Activated CD8-positive, alpha-beta memory T cell treated with anti-CD3 and anti-CD28 coated beads for 4 hours (primary cell): ENCODE measurements around the gene TMOD1.
"Not testable (repeated sequence)": the region's sequence is repeated elsewhere in the genome, so short reads cannot be mapped to it uniquely, and the experiment has no call there.

Experiments
- DNase-seq, 2 donors: peaks; one replicate each; pipeline ENCODE4 v3.0.0-alpha.2; 2020; ENCODE audit warnings: low read depth in 2 of 2

The TMOD1 gene

DNA sequence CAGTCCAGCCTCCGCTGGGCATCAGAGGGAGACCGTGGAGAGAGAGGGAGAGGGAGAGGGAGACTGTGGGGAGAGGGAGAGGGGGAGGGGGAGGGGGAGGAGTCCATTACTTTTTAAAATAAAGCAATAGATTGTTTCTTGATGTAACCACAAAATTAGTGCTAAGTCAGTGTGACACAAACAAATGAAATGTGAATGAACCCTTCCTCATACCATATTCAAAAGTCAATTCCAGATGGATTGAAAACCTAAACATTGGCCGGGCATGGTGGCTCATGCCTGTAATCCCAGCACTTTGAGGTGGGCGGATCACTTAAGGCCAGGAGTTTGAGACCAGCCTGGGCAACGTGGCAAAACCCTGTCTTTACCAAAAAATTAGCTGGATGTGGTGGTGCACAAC is 2.6 kb upstream of the TMOD1 start:
- DNase-seq = not testable (repeated sequence)

DNA sequence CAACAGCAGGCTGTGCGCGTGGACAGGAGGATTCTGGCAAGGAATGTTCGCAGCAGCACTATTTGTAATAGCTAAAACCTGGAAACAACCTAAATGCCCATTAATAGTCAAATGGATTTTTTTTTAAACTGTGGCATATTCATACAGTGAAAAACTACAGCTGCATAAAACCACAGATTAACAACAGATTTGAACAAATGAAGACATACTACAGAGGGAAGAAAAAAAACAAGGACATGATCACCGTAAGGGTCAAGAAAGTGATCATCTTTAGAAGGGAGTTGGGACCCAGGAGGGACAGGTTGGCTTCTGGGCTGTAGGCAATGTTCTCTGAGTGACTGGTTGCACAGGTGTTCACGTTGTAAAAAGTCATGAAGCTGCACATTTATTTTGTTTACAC is 1.2 kb upstream of the TMOD1 start:
- no peak for DNase-seq

DNA sequence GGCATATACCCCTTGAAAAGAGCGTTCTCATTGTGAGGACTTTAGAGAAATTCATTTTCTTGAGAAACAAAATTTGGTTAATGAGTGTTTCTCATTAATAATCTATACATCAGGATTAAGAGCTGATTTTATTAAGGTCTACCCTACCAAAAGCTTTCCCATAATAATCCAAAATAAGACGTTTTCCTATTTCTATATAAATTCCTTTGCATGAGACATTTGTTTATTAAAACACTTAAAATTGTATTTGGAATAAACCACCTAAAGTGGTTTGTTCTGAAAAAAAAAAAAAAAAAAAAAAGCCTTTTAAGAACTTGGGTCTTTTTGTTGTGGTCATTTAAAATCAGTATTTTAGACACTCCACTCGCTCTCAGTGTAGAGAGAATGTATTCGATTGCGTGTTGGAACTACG is 695 bp upstream of the TMOD1 start:
- DNase-seq = no peak

DNA sequence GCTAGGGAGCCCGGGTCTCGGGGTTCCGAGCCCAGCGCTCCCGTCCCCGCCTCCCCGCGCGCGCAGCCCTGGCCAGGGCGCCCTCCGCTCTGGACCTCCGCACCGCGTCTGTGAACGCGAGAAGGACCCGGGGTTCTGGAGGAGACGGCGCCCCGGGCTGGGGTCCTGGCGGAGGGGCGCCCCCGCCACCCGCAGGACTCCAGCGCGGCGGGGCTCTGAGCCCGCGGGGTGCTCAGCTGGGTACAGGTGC is 431 bp downstream of the TMOD1 start:
- DNase-seq = no peak

DNA sequence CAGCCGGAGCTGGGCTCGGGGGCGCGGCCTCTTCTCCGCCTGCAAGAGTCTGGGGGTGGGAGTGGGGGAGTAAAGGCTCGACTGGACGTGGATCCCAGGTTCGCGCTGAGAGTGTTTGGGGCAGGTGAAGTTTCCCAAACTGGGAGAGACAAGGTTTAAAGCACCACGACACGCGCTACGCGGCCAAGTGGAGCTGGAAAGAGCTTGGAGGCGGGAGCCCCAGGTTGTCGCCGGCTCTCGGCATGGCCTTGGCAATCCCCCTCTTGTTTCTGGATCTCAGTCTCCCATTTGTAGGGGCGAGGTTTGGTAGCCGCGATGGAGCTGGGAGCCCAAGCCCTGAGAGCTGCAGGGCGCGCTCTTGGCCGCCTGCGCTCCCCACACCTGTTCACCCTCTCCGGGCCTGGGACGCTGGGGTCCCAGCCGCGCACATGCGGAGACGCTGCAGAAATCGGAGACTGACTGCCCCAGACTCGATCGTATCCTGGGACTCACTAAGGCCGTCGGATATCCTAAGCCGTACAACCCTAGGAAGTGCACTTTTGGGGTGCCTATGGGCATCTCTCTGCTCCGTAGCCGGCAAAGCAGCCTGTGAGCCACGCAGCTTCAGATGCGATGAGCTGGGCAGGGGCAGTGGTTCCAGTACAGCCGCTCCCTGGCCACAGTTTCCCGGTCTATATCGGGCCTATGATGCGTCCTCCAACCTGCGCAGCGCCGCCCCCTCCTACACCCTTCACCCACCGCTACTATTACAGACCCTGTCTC is 937 bp downstream of the TMOD1 start:
- no peak for DNase-seq

DNA sequence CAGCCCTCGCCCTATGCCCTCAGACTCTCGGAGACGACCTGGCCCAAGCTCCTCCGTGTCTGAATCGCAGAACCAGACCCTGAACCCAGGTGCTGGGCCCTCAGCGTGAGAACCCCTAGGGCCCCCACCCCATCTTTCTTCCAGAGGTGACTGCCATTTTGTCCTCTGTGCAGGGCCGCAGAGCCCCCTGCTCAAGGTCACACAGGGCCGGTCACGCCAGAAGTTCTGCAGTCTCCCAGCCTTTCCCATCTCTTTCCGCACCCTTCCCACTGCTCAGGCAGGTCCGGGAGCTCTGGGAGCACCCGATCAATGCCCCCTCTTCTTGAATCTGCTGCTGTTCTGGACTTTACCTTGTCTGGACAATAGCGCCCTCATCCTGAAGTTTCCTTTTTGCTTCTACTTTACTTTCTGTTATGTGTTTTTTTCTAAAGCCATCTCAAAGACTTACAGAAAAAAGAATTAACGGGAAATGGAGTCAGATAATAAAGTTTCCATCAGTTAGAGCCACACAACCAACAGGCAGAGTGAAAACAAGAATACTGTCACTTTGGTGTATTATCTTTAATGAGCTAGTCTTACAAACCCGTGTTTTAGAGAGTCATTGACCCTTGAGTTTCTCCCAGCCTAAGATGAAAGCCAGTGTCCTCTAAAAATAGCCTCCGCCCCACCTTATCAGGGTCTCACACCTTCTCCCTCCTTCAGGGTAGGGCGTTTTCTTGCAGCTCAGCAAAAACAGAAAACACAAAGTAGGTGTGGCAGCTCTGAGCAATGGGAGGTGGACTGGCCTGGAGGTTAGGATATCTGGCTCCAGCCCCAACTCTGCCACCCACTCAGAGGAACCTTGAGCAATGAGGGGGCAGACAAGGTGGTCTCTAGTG is 1.8 kb downstream of the TMOD1 start:
- DNase-seq = no peak

DNA sequence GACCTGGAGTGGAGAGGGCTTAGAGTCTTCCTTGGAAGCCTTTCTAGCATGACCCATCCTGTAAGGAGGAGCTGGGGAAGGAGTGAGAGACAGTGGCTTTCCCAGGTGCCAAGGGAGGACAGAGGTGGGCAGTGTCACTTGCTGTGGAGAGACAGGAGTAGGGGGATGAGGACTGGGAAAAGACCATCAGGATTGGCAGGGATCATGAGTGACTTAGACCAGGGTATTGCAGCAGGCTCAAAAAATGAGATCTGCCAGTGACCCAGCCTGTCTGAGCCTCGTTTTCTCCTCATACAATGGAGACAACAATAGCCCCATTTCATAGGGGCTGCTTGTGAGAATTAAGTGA is 2.4 kb downstream of the TMOD1 start:
- DNase-seq = no peak

DNA sequence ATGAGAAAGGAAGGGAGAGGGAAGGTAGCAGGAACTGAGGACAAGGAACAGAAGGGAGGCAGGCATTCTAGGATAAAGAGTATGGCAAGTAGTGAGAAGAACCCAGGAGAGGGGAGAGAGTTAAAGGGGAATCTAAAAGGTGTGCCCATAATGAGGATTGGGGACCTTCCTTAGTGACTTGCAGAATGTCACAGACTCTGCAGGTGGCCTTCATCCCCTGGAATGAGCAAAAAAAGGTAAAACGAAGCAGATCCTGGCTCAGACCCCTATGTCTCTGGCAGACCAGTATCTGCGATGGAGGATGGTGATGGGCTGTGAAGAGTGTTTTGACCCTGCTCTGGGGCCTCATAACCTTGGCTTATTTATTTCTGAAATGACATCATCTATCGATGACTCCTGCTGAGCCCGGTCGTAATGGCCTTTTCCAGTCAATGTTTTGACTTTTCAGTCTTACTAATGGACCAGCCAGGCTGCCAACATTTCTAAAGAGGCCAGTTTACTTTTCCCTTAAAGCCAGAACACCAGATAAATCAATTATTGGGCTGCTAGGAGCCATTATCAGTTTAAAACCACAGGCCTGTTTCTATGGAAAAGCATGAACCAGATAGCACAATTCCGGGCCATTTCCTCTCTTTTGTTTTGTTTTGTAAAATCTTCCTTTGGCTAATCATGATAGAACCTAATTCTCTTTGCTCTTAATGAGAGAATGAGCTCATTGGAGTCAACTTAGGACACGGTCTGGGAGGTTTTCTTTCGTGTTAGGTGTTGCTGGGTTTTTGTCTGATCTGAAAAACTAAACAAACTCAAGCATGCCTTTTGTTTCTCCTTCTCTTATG is 3.1 kb downstream of the TMOD1 start:
- no peak for DNase-seq

DNA sequence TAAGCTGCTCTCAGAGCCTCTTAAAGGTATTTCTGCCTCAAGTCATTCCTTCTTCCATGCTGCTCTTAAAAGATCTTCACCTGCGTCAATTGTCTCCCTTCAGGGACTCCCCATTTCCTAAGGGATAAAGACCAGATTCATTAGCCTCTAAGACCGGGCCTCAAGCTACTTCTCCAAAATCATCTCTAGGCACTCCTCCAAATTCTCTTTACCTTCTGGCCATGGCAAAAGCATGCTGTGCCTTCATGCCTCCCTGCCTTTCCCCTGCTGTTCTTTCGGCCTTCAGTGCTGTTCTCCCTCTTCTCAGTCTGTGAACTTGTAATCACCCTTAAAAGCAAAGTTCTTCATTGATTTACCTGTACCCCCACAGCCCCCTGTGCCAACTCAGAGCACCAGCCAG is 4.4 kb downstream of the TMOD1 start:
- DNase-seq = no peak

DNA sequence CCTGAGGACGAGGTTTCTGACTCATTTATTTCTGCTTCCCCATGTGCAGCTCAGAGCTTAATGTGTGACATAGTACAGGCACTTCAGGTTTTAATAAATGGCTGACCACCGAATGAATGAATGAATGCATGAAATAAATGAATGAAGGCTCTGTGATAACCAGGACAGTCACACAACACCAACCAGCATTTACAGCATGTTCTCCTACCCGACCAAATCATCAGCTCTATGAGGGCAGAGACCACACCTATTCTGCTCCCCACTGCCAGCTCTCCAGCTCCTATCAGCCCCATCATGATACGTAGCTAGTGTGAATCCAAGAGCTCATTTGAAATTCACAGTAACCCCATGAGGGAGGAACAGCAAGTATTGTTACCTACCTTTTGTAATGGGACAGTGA is 4.8 kb downstream of the TMOD1 start:
- no peak for DNase-seq

DNA sequence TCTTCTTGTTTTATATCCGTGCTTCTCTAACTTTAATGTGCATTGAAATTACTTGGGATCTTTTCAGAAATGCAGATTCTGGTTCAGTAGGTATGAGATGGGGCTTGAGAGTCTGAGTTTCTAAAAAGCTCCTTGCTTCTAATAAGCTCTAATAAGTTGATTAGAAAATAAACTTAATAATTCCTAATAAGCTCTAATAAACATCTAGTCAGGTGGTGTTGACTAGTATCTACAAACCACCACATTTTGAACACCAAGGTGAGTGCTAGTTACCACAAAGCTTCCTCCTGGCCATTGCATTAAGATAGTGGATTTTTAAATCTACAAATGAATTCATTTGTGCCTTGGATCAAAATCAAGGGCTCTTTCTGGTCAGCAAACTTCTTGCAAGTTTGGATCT is 5.3 kb downstream of the TMOD1 start:
- no peak for DNase-seq

DNA sequence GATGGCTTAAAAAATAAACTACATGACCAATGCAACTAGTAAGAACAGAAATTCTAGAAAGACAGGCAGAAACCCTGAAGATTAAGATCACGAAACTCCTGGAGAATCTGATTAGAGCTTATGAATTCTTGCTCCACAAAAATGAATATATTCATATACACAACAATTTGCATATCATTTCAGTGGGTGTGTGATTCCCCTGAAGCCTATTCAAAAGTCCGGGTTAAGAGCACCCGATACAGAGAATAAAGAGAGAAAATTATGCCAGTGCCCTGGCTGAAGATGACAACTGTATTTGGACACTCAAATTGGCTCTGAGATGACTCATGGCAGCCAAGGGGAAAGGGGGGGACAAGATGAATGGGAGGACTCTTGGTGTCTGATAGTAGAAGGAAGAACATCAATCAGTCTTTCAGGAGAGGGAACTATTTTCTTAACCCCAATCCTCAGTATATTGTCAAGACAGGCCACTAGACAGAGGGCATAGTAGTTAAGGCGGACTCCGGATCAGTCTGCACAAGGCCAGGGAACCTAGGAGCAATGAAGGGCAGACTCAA is 6.0 kb downstream of the TMOD1 start:
- no peak for DNase-seq

DNA sequence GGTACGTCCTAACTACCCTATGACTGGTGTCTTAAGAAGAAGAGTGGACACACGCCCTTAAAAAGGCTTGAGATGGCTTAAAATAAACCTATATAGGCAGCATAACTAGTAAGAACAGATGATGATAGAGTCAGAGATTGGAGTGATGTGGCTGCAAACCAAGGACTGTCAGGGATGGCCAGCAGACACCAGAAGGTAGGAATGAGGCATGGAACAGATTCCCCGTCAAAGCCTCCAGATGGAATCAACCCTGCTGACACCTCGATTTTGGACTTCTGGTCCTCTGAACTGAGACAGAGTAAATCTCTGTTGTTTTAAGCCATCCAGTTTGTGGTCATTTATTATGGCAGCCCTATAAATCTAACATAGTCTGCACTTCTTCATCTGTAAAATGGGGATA is 7.4 kb downstream of the TMOD1 start:
- DNase-seq = no peak

DNA sequence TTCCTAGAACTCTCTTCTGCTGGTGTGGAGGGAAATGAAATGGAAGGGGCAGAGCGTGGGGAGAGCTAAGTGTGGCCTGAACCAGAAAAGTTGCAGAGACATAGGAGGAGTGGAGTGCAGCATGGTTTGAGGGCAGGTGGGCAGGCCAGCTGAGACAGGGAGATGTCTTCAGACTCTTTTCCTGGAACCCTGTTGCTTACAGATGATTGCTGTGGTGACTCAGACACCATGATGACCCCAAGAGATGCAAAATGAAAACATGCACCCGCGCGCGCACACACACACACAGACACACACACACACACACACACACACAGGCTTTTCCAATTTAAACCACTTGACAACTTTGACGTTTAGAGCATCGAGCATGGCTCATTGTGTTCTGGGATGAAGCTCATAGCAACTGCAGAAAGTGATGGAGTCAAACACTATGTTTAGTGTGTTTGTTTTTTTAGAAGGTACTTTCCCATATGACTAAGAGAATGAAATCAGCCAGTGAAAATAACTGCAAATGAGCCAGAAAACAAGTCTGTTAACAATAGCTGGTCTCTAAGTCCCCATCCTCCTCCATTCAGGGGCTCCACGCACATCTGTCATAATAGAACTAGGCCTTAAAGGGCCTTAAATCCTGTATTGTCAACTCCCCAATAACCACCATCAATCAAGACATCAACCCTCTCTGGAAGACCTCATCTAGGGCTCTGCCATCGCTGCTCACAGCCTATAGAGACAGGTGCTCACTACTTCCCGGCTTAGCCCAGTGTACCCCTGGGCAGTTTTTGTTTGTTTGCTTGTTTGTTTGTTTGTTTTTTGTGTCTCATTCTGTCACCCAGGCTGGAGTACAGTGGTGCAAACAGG is 9.6 kb downstream of the TMOD1 start:
- no peak for DNase-seq

DNA sequence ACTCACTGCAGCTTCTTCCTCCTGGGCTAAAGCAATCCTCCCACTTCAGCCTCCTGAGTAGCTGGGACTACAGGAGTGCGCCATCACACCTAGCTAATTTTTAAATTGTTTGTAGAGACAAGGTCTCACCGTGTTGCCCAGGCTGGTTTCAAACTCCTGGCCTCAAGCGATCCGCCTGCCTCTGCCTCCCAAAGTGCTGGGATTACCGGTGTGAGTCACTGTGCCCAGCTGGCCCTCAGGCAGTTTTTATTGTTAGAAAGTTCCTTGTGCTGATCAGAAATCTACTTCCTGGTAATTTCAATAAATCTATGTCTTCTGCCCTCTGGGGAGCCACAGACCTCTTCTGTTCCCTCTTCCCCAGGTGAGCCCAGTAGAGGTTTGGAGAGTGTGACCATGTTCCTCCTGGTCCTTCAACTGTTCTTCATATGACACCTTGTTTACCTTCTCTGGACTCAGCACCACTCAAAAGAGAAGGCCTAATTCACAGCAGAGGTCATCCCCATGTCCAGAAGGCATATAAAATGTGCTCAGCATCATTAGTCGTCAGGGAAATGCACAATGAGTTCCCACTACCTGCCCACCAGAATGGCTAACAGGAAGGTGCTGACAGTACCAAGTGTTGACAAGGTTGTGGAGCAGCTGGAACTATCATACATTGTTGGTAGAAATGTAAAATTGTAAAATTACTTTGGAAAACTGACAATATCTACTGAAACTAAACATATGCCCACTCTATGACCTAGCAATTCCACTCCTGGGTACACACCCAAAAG is 10.4 kb downstream of the TMOD1 start:
- DNase-seq = no peak

DNA sequence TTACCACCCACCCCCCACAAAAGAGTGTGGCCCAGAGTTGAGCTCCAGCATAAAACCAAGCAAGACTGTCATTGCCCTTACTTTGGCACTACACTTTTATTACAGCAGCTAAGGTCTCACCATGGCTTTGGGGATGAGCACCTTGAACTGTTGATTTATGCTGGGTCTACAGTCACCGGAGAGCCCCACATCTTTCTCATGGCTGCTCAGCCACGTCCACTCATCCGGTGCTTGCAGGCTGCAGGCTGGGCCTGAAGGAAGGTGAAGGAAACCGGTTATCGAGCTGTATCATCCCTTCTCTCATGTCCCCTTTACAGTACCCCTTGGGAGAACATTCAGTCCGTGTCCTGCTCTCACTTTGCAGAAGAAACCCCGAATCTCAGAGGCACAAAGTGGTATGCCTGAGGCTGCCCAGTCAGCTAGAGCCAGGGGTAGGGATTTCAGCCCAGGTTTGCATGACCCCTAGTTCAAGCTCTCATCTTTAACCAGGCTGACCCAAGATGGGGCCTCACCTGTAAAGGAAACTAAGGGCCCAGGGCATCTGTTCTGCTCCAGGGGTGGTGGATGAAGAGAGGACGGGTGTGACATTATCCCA is 11.6 kb downstream of the TMOD1 start:
- DNase-seq = no peak

DNA sequence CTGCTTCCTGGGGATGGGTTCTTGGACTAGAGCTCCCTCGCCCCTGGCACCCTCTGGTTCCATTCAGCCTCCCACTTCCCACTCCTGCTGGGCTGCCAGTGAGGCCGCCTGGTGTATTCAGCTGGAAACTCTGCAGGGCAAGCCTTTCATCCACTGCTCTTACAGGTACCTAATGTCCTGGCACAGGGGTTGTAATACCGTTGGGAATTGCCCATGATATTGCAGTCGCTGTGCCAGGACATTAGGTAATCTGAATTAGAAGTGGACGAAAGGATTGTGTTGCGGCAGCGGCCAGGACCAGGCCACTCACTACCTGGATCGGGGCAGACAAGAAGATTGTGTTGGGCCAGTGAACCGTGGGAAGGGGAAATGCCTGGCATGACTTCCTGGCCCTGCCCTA is 13.1 kb downstream of the TMOD1 start:
- no peak for DNase-seq

DNA sequence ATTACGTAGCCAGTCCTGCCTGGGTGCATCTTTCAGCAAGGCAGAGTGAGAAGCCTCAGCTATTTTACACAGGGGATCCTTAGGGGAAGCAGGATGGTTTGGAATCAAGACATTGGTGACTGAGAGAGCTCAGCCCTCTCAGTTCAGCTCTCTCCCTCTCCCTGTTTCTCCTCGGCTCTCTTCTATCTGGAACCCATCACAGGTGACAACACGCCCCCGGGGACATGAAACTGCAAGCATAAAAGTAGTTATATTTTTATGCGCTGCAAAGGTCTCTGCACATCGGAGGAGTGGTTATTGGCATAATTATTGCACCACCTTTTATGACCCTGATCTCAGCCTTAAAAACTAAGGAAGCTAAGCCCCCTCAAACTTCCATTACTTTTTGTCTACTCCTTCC is 14.2 kb downstream of the TMOD1 start:
- no peak for DNase-seq

DNA sequence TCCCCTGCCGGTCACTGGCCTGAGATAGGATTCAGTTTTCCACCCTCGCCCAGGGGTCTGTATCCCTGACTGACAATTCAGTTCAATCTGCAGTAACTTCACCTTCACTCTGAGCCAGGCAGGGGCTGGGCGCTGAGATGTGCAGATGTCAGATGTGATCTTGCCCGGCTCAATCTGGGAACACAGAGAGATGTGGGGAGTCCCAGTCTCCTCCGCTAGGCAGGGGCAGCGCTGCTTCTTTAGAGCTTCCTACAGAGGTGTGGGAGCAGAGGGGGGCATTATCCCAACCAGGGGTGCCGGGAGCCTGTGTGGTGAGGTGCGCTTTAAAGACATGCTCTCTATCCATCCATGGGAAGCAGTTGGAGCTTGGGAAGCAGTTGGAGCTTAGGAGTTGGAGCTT is 14.6 kb downstream of the TMOD1 start:
- DNase-seq = no peak

DNA sequence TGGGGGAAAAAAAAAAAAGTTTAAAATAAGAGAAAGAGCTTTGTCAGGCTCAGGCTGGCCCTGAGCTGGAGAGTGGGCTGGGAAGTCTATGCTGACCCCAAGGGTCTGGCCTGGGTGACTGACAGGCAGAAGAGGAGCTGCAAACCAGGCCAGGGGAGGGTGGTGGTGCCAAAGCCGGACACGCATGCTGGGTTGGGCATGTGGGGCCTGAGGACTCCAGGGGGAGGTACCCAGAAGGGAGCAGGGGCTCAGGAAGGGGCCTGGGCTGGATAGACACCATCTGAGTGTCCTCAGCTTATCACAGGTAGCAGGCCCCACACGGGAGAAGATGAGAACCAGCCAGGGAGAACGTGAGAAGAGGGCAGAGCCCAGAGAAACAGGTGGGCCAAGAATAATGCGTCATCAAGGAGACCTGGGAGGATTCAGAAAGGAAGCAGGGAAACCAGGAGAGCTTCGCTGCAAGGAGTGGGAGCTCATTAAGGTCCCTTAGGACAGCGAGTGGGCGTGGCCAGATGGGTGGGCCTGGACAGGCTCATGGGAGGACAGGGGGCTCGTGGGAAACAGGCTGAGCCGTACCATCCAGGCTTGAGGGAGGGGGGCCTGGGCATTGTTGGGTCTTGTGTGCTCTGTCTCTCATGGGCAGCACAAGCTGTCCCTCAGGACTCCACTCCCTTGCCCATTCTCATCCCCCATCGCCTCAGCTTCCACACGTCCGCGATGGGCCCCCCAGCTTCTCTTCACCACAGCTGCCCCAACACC is 16.0 kb downstream of the TMOD1 start:
- no peak for DNase-seq
